Osteoblast (primary cell): ENCODE data around the gene RNF138. TPM values are rescaled to one million over a fixed set of nuclear protein-coding genes. Genes with fewer than 3 reads are reported as not detected.
"Not testable (repeated sequence)": the region's sequence is repeated elsewhere in the genome, so short reads cannot be mapped to it uniquely, and the experiment has no call there.

Experiments
- DNase-seq: peaks from one replicate; pipeline ENCODE4 v3.0.0; 2011; ENCODE audit warnings: low spot score, mixed read lengths; ENCODE audit not compliant: insufficient read length; ENCODE audit errors: missing footprints
- H2AFZ ChIP-seq: 2 replicates; pipeline ENCODE4 v1.6.0; 2011; ENCODE audit warnings: mild to moderate bottlenecking, low read length
- H3K27ac ChIP-seq: 2 replicates; pipeline ENCODE4 v1.5.1; 2011; ENCODE audit warnings: mild to moderate bottlenecking, low read depth, low read length, moderate library complexity
- H3K27me3 ChIP-seq: 2 replicates; pipeline ENCODE4 v1.6.0; 2012; ENCODE audit warnings: mild to moderate bottlenecking, control low read depth, inconsistent platforms, low read length, moderate library complexity; ENCODE audit not compliant: insufficient read depth
- H3K36me3 ChIP-seq: 2 replicates; pipeline ENCODE4 v1.5.1; 2011; ENCODE audit warnings: mild to moderate bottlenecking, low read length, control low read depth, moderate library complexity; ENCODE audit not compliant: insufficient read depth
- H3K4me1 ChIP-seq: 2 replicates; pipeline ENCODE4 v1.5.1; 2011; ENCODE audit warnings: mild to moderate bottlenecking, low read length, control low read depth, moderate library complexity; ENCODE audit not compliant: insufficient read depth
- H3K4me2 ChIP-seq: 2 replicates; pipeline ENCODE4 v1.6.0; 2011; ENCODE audit warnings: mild to moderate bottlenecking, low read length; ENCODE audit not compliant: insufficient read depth
- H3K4me3 ChIP-seq: fragments of 200-600 bp; sonication (generic); 3 replicates; pipeline ENCODE4 v1.5.1; 2012; ENCODE audit warnings: mild to moderate bottlenecking, low read length, inconsistent platforms; ENCODE audit not compliant: insufficient read depth
- H3K79me2 ChIP-seq: 2 replicates; pipeline ENCODE4 v1.6.0; 2012; ENCODE audit warnings: mild to moderate bottlenecking, low read length, control low read depth, inconsistent platforms; ENCODE audit not compliant: insufficient read depth
- H3K9me3 ChIP-seq: 2 replicates; pipeline ENCODE4 v1.5.1; 2011; ENCODE audit warnings: low read depth, low read length, control low read depth
- H4K20me1 ChIP-seq: 2 replicates; pipeline ENCODE4 v1.6.0; 2012; ENCODE audit warnings: mild to moderate bottlenecking, low read length, control low read depth; ENCODE audit not compliant: insufficient read depth
- CTCF ChIP-seq: IDR thresholded peaks from 2 replicates; pipeline ENCODE4 v1.5.1; 2011; ENCODE audit warnings: mild to moderate bottlenecking, low read depth, low read length, moderate library complexity; ENCODE audit errors: extremely low read depth
- total RNA-seq: library from RNA; depleted of rRNA; stranded (reverse); fragments of >200 nt; gene quantifications from 2 replicates; pipeline ENCODE4 v1.2.3, GENCODE V29; 2012

Gene RNF138
- total RNA-seq, 1 donor: 21.4 TPM

GRCh38 chr18:32081881-32082280 is 9.8 kb upstream of the RNF138 start:
- Histone ChIP-seq H3K27ac (no peak overlapping the region), H3K4me3 (no peak overlapping the region), H3K9me3 (no peaks in the 10 kb centered on the region), H3K27me3 (no peaks in the 10 kb centered on the region), H3K36me3 (no peaks in the 10 kb centered on the region), H4K20me1 (no peaks in the 10 kb centered on the region), H3K79me2 (no peaks in the 10 kb centered on the region), H3K4me2 (no peak overlapping the region), H3K4me1 (peaks cover 15% of the 10 kb centered on the region), H2AFZ (no peak overlapping the region)
- TF ChIP-seq CTCF: no peak
- peak; percentile 38 for DNase-seq

DNA sequence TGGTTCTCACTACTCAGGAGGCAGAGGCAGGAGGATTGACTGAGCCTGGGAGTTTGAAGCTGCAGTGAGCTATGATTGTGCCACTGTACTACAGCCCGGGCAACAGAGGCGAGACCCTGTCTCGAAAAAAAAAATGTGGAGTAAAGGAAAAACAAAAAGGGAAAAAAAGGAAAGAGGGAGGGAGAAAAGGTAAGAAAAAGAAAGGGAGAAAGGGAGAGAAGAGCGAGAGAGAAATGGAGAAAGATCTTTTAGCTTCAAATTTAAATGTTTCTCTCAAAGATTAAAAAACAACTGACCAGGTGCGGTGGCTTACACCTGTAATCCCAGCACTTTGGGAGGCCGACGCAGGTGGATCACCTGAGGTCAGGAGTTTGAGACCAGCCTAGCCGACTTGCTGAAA is 7.9 kb upstream of the RNF138 start:
- Histone ChIP-seq H4K20me1 (no peaks in the 10 kb centered on the region), H2AFZ (no peak overlapping the region), H3K79me2 (no peaks in the 10 kb centered on the region), H3K27me3 (no peaks in the 10 kb centered on the region), H3K4me3 (no peak overlapping the region), H3K4me2 (no peak overlapping the region), H3K36me3 (no peaks in the 10 kb centered on the region), H3K9me3 (no peaks in the 10 kb centered on the region), H3K27ac (no peak overlapping the region), H3K4me1 (peaks cover 18% of the 10 kb centered on the region)
- no peak for TF ChIP-seq CTCF
- DNase-seq: no peak

DNA sequence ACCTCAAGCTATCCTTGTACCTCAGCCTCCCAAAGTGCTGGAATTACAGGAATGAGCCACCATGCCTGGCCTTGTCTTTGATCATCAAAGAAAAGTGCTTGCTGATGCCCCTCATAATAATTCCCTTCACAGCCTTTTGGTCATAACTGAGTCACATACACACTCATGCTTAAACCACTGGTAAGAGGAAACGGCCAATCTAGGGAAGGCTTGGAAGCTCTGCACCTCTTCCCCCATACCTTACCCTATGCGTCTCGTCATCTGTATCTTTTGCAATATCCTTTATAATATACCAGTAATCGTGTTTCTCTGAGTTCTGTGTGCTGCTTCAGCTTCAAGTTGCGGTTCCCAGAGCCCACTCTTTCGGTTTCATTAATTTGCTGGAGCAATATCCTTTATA is 4.8 kb upstream of the RNF138 start:
- no peak for DNase-seq
- Histone ChIP-seq H3K4me3 (no peak overlapping the region), H3K4me1 (peaks cover 23% of the 10 kb centered on the region), H3K4me2 (no peak overlapping the region), H3K27me3 (no peaks in the 10 kb centered on the region), H3K36me3 (no peaks in the 10 kb centered on the region), H3K9me3 (no peaks in the 10 kb centered on the region), H4K20me1 (no peaks in the 10 kb centered on the region), H3K79me2 (no peaks in the 10 kb centered on the region), H3K27ac (no peak overlapping the region), H2AFZ (no peak overlapping the region)
- TF ChIP-seq CTCF: no peak

- not testable (repeated sequence) for H3K9me3 ChIP-seq, DNase-seq, H4K20me1 ChIP-seq, H3K36me3 ChIP-seq, H3K4me2 ChIP-seq, H3K27me3 ChIP-seq, H3K4me3 ChIP-seq, H2AFZ ChIP-seq, H3K27ac ChIP-seq
- Histone ChIP-seq H3K79me2 (peaks cover 33% of the 10 kb centered on the region), H3K4me1 (peaks cover 15% of the 10 kb centered on the region)
Measured at GRCh38 chr18:32090831-32091230, 843 bp upstream of the RNF138 start.
